Loucy (cell line): ENCODE results near the gene LRBA.

Experiments used
- H2AFZ ChIP-seq: fragments of 200-600 bp; sonication (generic); 2 replicates; pipeline ENCODE4 v1.6.0; 2016; ENCODE audit warnings: antibody characterized with exemption, mild to moderate bottlenecking, low read length, moderate library complexity
- H3F3A ChIP-seq: fragments of 200-600 bp; 2 replicates; pipeline ENCODE4 v1.6.0; 2016; ENCODE audit warnings: antibody characterized with exemption, low read depth, mild to moderate bottlenecking
- H3K27me3 ChIP-seq: fragments of 200-600 bp; sonication (generic); 2 replicates; pipeline ENCODE4 v1.6.1; 2014; ENCODE audit warnings: low read length, mild to moderate bottlenecking; ENCODE audit not compliant: insufficient read depth, poor library complexity, severe bottlenecking
- H3K36me3 ChIP-seq: fragments of 200-600 bp; sonication (generic); 2 replicates; pipeline ENCODE4 v1.6.1; 2016; ENCODE audit warnings: low read length; ENCODE audit not compliant: insufficient read depth
- H3K4me1 ChIP-seq: fragments of 200-600 bp; sonication (generic); 2 replicates; pipeline ENCODE4 v1.5.1; 2014; ENCODE audit warnings: low read length, mild to moderate bottlenecking; ENCODE audit not compliant: insufficient read depth, poor library complexity, severe bottlenecking
- H3K4me2 ChIP-seq: fragments of 200-600 bp; sonication (generic); 2 replicates; pipeline ENCODE4 v1.6.0; 2014; ENCODE audit warnings: antibody characterized with exemption, low read length, low read depth, mild to moderate bottlenecking; ENCODE audit not compliant: poor library complexity, severe bottlenecking
- H3K4me3 ChIP-seq: fragments of 200-600 bp; sonication (generic); 2 replicates; pipeline ENCODE4 v1.5.1; 2014; ENCODE audit warnings: low read length, mild to moderate bottlenecking, mixed read lengths; ENCODE audit not compliant: poor library complexity, severe bottlenecking
- H3K79me2 ChIP-seq: fragments of 200-600 bp; sonication (generic); 2 replicates; pipeline ENCODE4 v1.6.1; 2014; ENCODE audit warnings: low read length; ENCODE audit not compliant: insufficient read depth
- H3K9ac ChIP-seq: fragments of 200-600 bp; sonication (generic); 2 replicates; pipeline ENCODE4 v1.6.0; 2014; ENCODE audit warnings: mild to moderate bottlenecking, low read depth, low read length, moderate library complexity; ENCODE audit not compliant: poor library complexity, severe bottlenecking
- H3K9me2 ChIP-seq: fragments of 200-600 bp; sonication (generic); replicated peaks from 2 replicates; pipeline ENCODE4 v1.6.1; 2016; ENCODE audit warnings: low read depth, low read length, mixed read lengths
- H3K9me3 ChIP-seq: fragments of 200-600 bp; sonication (generic); 2 replicates; pipeline ENCODE4 v1.6.1; 2014; ENCODE audit warnings: mild to moderate bottlenecking, antibody characterized with exemption, low read length, low read depth; ENCODE audit not compliant: insufficient read depth
- H4K20me1 ChIP-seq: fragments of 200-600 bp; sonication (generic); 2 replicates; pipeline ENCODE4 v1.6.0; 2014; ENCODE audit warnings: antibody characterized with exemption, low read length, mild to moderate bottlenecking; ENCODE audit not compliant: insufficient read depth, poor library complexity, severe bottlenecking
- CTCF ChIP-seq: fragments of 200-600 bp; sonication (generic); conservative IDR thresholded peaks from 2 replicates; pipeline ENCODE4 v1.5.1; 2014; ENCODE audit warnings: mild to moderate bottlenecking, antibody characterized with exemption, low read length
- EZH2phosphoT487 ChIP-seq: fragments of 200-600 bp; IDR thresholded peaks from 2 replicates; pipeline ENCODE4 v1.6.1; 2018; ENCODE audit warnings: antibody characterized with exemption, mild to moderate bottlenecking, moderate library complexity, borderline replicate concordance

Gene LRBA

GRCh38 chr4:150588316-150588715, 426.8 kb downstream of the LRBA start:
- no peaks in the 10 kb centered on the region for H4K20me1 ChIP-seq
- no peaks in the 10 kb centered on the region for H3K79me2 ChIP-seq
- no peak overlapping the region for H3K4me3 ChIP-seq
- no peaks in the 10 kb centered on the region for H3K9me3 ChIP-seq
- H3K9ac ChIP-seq: no peak overlapping the region
- no peaks in the 10 kb centered on the region for H3F3A ChIP-seq
- H3K4me2 ChIP-seq: no peak overlapping the region
- no peaks in the 10 kb centered on the region for H3K27me3 ChIP-seq
- no peaks in the 10 kb centered on the region for H3K4me1 ChIP-seq
- TF ChIP-seq EZH2phosphoT487 (no peak), CTCF (no peak)
- H3K9me2 ChIP-seq: no peaks in the 10 kb centered on the region
- H2AFZ ChIP-seq: no peak overlapping the region
- H3K36me3 ChIP-seq: peaks cover 22% of the 10 kb centered on the region; the same call in 1 of the 2 replicates

GRCh38 chr4:150586162-150586810, 428.8 kb downstream of the LRBA start:
- Histone ChIP-seq H3F3A (no peaks in the 10 kb centered on the region), H3K36me3 (peaks cover 31% of the 10 kb centered on the region; the same call in 1 of the 2 replicates), H3K9me2 (no peaks in the 10 kb centered on the region), H3K4me2 (no peak overlapping the region), H3K79me2 (no peaks in the 10 kb centered on the region), H3K4me3 (no peak overlapping the region), H3K9ac (no peak overlapping the region), H4K20me1 (no peaks in the 10 kb centered on the region), H2AFZ (no peak overlapping the region), H3K27me3 (no peaks in the 10 kb centered on the region), H3K4me1 (no peaks in the 10 kb centered on the region), H3K9me3 (no peaks in the 10 kb centered on the region)
- TF ChIP-seq CTCF (no peak), EZH2phosphoT487 (no peak)

DNA sequence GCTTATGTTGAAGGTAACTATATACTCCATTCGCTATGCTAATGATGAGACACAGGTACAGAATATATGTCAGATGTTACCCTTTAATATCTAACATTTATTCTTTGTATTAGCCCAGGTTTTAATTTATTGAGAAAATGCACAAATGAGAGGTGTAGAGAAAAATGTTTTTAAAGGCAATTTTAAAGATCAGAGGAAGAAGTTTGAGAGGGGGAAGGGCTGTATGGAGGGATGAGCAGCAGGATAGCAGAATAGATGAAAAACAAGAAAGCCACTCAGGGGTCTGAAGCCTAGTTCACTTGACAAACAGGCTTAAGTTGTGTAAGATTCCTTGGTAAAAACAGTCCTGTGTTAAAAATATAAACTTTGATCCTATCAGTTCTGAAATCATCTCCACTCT, 429.5 kb downstream of the LRBA start:
- Histone ChIP-seq H3K4me2 (no peak overlapping the region), H3K9me3 (no peaks in the 10 kb centered on the region)

More for the DNA sequence above, 429.5 kb downstream of the LRBA start:
- H3K27me3 ChIP-seq: no peaks in the 10 kb centered on the region
- no peaks in the 10 kb centered on the region for H3F3A ChIP-seq
- H3K4me1 ChIP-seq: no peaks in the 10 kb centered on the region
- TF ChIP-seq EZH2phosphoT487 (no peak), CTCF (no peak)
- no peak overlapping the region for H3K9ac ChIP-seq
- H2AFZ ChIP-seq: no peak overlapping the region
- H3K9me2 ChIP-seq: no peaks in the 10 kb centered on the region
- no peaks in the 10 kb centered on the region for H4K20me1 ChIP-seq
- no peaks in the 10 kb centered on the region for H3K79me2 ChIP-seq
- H3K4me3 ChIP-seq: no peak overlapping the region
- H3K36me3 ChIP-seq: peaks cover 31% of the 10 kb centered on the region; the same call in 1 of the 2 replicates
